Activated naive CD4-positive, alpha-beta T cell (primary cell): ENCODE results near the gene TNFRSF21.

ENCODE experiments used
- DNase-seq, 4 experiments: peaks; one replicate each; lab custom pipeline; 2025; lab: John Stamatoyannopoulos, UW

The TNFRSF21 gene

DNA sequence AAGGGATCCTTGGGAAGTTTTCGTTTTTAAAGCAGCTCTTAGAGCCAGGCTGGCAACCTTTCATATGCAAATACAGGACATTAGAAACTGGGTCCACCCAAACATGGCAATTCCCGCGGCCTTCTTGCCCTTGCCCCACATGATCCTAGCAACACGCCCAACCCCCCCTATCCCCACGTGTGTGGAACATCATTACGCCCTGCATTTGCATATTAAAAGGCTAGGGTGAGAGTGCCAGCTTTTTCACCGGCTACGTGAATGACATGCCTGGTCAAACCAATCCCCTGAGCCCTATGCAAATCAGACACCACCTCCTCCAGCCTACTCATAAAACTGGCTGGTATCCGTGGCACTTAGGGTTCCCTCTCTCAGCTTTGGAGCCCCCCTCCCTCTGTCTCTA is 88.1 kb downstream of the TNFRSF21 start:
- no peak for DNase-seq

DNA sequence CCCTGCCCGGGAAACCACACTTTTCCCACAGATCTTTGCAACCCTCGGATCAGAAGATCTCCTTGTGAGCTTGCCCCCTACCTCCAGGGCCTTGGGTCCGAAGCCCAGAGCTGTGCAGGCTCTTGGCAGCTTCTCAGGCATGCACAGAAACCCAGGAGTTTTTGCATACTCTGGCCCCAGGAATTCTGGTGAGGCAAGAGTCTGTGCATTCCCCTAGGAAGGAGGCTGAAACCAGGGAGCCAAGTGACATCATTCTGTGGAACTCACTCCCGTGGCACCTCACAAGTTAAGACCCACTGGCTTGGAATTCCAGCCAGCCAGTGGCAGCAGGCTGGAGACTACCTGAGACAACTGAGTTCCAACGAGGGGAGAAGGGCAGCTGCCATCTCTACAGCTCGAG is 100.1 kb downstream of the TNFRSF21 start:
- DNase-seq = no peak

DNA sequence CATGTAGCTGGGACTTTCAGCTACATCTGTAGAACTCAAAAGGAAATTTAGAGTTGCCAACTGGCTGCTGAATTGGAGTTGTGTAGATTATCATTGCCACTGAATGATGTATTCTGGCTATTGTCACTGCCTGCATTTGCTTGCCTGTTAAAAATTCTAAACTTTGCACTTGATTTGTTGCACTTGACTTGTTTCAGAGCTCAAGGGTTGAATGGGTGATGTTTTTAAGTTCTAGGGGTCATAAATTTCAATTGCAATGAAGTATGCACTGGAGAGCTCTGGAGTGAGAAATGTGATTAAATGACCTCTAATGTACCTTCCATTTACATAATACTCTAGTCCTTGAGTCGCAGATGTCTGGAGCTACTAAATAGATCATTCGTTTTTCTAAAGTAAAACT is 102.4 kb downstream of the TNFRSF21 start:
- DNase-seq = no peak

DNA sequence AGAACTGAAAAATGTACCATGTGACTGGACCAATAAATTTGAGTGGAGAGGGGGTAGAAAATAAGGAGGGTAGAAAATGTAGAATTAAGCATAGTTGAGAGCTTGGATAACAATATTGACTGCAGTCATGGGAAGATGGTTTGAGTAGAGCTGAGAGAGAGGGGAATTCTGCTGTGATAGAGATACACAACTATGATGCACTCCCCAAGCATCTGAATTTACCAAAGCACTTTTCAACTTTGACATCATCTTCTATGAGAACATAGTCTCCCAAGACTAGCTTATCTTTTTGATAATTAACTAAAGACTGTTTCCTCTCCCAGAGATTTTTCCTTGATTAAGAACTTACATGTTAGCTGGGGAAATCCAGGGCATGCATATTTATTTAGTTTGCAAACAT is 103.1 kb downstream of the TNFRSF21 start:
- no peak for DNase-seq

DNA sequence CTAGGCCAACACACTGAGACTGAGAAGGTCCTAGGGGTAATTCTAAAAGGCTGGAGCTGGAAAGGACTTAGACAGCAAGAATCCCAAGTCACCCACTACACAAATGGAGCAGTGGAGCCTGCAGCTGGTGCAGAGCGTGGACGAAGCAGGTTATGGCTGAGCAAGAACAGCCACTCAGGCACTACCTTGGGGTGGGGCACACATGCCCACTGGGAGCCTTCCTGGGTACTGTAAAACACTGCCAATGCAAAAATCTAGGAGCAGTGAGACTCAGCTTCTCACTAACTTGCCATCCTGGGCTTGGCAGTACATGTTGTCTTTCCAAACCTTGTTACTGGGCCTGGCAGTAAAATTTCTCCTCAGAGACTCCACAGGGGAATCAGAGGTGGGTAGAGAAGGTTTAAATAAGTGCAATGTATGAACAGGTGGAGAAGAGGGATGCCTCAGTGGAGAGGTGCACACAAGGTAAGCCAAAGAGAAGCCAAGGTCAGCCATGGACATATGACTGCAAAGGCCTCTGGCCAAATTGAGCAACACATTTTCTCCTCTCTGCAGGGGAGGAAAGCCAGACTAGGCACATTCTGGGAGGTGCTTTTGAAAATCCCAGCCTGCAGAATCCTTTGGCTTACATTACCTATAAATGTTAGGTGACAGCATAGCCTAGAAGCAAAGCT is 105.6 kb downstream of the TNFRSF21 start:
- no peak for DNase-seq

DNA sequence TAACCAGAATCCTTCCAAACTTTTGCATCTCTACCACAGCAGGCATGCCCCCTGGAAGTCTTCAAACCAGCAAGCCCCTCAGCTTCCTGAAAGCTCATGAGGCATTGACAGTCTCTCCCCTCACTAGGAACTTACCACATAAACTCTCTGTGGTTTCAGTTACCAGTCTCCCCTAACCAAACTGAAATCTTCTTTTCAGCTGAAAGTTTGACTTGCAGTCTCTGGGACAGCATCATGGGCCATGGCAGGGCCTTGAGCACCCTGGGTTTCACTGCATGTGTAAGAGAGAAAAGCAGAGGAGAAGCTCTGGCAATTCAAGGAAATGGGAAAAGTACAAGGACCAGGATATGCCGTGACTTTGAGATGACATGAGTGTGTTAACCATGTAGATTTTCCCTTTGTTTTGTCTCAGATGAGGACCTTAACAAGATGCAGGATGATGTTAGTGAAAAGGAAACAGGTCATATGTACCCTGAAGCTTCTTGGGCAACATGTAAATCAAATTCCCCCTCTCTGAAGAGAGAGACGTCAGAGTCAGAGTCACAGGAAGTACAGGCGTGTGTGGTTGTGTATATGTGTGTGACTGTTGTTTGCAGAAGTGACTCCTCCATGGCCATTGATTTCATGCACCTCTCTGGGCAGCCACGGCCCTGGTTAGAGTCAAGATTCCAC is 106.3 kb downstream of the TNFRSF21 start:
- no peak for DNase-seq

DNA sequence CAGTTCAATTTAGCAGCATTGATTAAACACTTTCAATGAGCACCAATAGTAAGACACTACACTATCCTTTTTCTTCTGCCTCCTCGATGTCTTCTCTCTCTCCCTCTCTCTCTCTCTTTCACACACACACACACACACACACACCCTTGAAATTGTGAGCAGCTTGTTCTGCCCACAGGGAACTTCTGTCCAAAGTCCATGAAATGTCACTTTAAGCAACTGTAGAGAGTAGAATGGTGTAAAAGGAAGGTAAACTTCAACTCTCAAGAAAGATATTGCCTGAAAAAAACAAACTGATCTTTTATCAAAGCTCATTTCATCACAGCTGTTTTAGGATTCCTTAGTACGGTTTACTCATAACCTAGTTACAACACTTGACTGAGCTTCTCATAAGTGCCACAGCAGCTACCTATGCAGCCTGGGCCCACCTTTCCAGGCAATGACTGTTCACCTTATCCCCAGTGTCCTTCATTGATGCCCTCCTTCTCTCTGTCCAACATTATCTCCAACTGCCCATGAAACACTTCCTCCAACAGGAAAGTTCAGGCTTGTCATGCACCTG is 107.0 kb downstream of the TNFRSF21 start:
- DNase-seq = no peak

GRCh38 chr6:47200536-47201334 is 109.0 kb downstream of the TNFRSF21 start:
- no peak for DNase-seq

DNA sequence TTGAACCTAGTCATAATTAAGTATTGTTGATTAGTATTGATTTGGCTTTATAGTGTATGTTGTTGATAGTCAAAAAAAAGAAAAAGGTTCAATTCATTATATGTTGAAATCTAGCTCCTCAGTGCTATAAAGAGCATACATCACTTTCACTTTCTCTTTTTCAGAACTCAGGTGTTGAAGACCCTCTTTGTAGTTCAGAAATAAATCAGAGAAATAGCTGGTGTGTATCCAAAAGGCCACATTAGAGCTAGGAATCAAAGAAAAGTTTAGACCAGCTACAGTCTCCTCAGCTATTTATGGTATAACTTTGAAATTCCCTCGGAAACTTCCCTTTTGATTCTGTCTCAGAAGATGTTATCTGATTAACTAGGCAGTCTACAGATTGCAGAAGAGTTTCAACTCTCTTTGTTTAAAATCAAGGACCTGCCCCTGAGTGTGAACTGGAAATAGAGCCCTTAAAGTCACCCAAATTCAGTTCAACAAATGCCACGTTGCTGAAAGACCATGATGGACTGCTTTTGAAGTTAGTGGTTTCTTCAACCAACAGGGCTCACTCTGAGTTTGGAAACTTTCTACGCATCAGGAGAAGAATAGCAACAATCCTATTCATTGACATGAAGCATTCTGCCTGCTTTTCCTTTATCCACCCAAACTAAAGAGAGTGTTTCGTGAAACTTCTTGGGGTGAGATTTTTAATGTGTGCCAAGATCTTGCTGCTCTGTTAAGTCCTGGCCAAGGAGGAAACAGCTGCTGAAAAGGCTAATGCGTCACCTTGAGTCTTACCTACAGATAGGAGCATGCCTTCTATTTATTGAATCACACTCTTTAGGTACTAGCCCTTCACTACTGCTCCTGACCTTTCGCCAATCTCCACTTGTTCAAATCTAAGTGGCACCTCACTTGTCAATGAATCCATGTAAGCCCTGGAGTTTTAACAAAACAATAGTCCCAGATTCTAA is 111.7 kb downstream of the TNFRSF21 start:
- no peak for DNase-seq

GRCh38 chr6:47196113-47196512 is 113.6 kb downstream of the TNFRSF21 start:
- DNase-seq = no peak

- no peak for DNase-seq
These were observed 114.6 kb downstream of the TNFRSF21 start for GRCh38 chr6:47195011-47195650.

DNA sequence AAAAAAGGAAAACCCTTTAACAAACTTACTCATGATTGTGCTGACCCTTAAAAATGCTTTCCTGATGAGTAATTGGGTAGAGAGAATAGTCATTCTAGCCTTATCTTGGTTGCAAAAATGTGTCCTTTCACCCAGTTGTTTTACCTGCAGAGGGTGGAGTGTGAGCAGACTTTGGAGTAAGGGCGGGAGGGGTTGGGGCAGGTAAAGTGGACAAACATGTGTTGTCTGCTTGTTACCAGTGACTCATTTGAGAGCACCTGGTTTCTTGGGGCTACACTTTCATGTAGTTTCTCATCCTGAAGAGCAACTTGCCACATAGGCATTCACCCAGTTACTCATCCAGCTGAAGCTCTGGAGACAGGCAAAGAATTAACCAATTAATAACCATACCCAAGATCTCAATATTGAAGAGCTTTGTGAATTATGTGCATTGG is 121.1 kb downstream of the TNFRSF21 start:
- DNase-seq = no peak

DNA sequence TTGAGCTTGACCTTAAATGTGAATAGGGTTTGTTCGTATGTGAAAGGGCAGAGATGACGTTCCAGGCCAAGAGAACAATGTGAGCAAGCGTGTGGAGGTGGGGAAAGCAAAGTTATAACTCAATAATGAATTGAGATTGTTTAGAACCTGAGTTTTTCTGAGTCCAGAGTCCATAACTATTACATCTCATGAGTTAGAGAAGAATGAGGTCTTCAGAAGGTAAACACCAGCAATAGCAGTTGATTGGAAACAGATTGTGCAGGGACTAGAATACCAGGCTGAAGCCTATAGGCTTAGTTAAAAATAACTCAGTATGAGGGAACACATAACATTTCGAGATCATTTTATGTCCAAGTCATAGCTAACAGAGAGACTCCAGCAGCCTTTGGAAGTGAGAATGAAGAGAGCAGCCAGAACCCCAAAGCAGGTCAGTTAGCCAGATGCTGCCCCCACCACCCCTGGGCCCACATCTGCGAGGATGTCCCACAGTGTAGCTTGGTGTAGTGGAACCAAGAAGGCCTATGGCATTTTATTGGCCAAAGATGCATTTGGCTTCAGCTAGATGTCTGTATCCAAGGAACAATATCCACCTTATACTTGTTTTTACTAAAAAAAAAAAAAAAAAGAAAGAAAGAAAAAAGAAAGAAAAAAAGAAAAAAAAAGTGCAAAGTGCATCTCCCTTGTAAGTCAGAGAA is 121.7 kb downstream of the TNFRSF21 start:
- no peak for DNase-seq

DNA sequence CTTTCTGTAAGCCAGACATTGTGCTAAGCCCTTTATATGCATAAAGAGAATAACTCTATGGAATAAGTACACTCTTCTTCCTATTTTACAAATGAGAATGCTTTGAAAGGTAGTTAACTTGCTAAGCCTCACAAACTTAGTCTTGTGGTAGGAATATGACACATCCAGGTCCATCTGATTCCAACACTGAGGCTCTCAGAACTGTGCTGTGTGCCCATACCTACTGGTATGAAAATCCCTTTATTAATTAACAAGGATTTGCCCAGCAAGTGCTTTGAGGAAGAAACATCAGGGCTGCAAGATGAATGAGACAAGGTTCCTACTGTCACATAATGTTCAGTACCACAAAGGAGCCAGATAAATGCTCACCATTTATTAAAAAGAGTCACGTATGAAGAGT is 122.6 kb downstream of the TNFRSF21 start:
- DNase-seq = no peak

DNA sequence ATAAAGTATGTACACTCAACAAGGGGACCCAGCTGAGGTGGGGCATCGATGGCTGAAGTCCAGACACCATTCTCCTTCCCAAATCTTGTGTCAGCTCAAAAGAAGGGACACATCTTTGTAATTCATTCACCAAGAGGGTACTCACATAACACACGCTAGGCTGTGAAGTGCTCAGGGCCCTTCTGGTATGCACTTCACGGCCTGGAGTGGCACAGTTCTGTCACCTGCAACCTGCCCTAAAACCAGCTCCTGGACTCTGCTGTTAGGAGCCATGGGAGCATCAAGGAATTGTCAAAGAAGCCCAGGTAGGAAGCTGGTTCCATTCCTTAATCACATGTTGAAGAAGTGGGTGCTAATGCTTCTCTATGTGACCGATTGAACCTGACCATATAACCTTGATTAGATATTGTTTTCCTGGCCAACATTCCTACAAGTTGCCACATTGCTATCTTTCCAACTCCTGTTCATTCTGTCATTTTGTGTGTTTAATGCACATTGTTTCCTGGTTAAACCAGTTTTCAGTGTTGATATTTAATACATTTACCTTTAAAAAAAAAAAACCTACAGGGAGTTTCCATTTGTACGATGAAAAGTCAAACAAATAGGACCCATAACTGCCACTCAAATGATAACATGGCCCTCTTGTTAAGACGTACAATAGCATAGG is 127.3 kb downstream of the TNFRSF21 start:
- no peak for DNase-seq

- DNase-seq = no peak
These were observed 128.0 kb downstream of the TNFRSF21 start for GRCh38 chr6:47181681-47182080.
